A673 (cell line): ENCODE results near the gene ITPR2. TPM values are rescaled to one million over a fixed set of nuclear protein-coding genes. Genes with fewer than 3 reads are reported as not detected.
A peak's percentile ranks its signal among the peaks of the same experiment; 100 is the strongest.

Experiments
- BruUV-seq: library from RNA; stranded (reverse); fragments of 400-500 nt; replicated peaks from 2 replicates; lab custom pipeline; 2021; lab: Mats Ljungman, UMichigan
- CTCF ChIA-PET: fragments of 300-600 bp; sonication (Branson Sonifier 250); formaldehyde crosslinking; loops from one replicate; lab custom pipeline; 2022; ENCODE audit warnings: antibody characterized with exemption; lab: Charles Lee
- POLR2A ChIA-PET: fragments of 300-600 bp; sonication (Branson Sonifier 250); formaldehyde crosslinking; loops from one replicate; lab custom pipeline; 2022; ENCODE audit warnings: antibody characterized with exemption; ENCODE audit not compliant: low non-redundant PET; lab: Charles Lee
- DNase-seq: peaks from one replicate; pipeline ENCODE4 v3.0.0-alpha.2; 2015; ENCODE audit warnings: low spot score
- H3K27ac ChIP-seq: fragments of 200-600 bp; sonication (generic); 2 replicates; pipeline ENCODE4 v1.5.1; 2016; ENCODE audit warnings: mixed run types, low read depth, mild to moderate bottlenecking, mixed read lengths, antibody characterized with exemption, low read length; ENCODE audit not compliant: poor library complexity, severe bottlenecking
- H3K27me3 ChIP-seq: fragments of 200-600 bp; sonication (generic); replicated peaks from 2 replicates; pipeline ENCODE4 v1.6.1; 2017; ENCODE audit warnings: mixed run types, low read depth, mild to moderate bottlenecking, mixed read lengths, antibody characterized with exemption, low read length; ENCODE audit not compliant: insufficient read depth, poor library complexity
- H3K36me3 ChIP-seq: fragments of 200-600 bp; sonication (generic); 2 replicates; pipeline ENCODE4 v1.6.1; 2016; ENCODE audit warnings: mixed run types, mild to moderate bottlenecking, mixed read lengths, antibody characterized with exemption, low read length; ENCODE audit not compliant: insufficient read depth, poor library complexity, severe bottlenecking
- H3K4me1 ChIP-seq: fragments of 200-600 bp; sonication (generic); 2 replicates; pipeline ENCODE4 v1.6.1; 2017; ENCODE audit warnings: mixed run types, mild to moderate bottlenecking, mixed read lengths, antibody characterized with exemption, low read length; ENCODE audit not compliant: insufficient read depth, poor library complexity, severe bottlenecking
- H3K4me3 ChIP-seq: fragments of 200-600 bp; sonication (generic); 2 replicates; pipeline ENCODE4 v1.5.1; 2016; ENCODE audit warnings: low read depth, mixed run types, mild to moderate bottlenecking, mixed read lengths, low read length; ENCODE audit not compliant: poor library complexity, severe bottlenecking
- H3K9me3 ChIP-seq: fragments of 200-600 bp; sonication (generic); 2 replicates; pipeline ENCODE4 v1.6.1; 2016; ENCODE audit warnings: mixed run types, low read depth, mild to moderate bottlenecking, mixed read lengths, antibody characterized with exemption, low read length; ENCODE audit not compliant: poor library complexity, severe bottlenecking
- CTCF ChIP-seq: fragments of 300-800, 200-600 bp; sonication (generic); conservative IDR thresholded peaks from 2 replicates; pipeline ENCODE4 v1.5.1; 2017; ENCODE audit warnings: low read depth, mild to moderate bottlenecking, antibody characterized with exemption, low read length, moderate library complexity, mixed read lengths
- EZH2 ChIP-seq: fragments of 200-600 bp; sonication (generic); IDR thresholded peaks from 2 replicates; pipeline ENCODE4 v1.6.1; 2017; ENCODE audit warnings: borderline replicate concordance, low read depth, mild to moderate bottlenecking, mixed read lengths, antibody characterized with exemption, low read length; ENCODE audit not compliant: poor library complexity, severe bottlenecking
- intact Hi-C: fragments of 100-400 bp; cut with micrococcal nuclease; formaldehyde crosslinking; loops from one replicate; pipeline ENCODE4 v1.10.0; 2022; ENCODE audit not compliant: unreplicated experiment
- total RNA-seq: library from RNA; stranded (reverse); gene quantifications from 2 replicates; pipeline ENCODE4 v1.2.3, GENCODE V29; 2021

ITPR2 gene
- total RNA-seq, 1 experiment from 2014 or later = 22.6 TPM

- Histone ChIP-seq H3K4me3 (no peak overlapping the region), H3K27ac (no peak overlapping the region), H3K27me3 (no peaks in the 10 kb centered on the region), H3K4me1 (peaks cover 6% of the 10 kb centered on the region), H3K36me3 (no peaks in the 10 kb centered on the region), H3K9me3 (no peaks in the 10 kb centered on the region)
- intact Hi-C loops = loop anchor here (2.0 to 10.0 kb wide), 3 partner anchors 31 to 453 kb away; no protein-coding TSS in a partner anchor
- ChIA-PET CTCF (no interaction called here), POLR2A (no interaction called here)
- no TSS peak for BruUV-seq
- DNase-seq = no peak
- TF ChIP-seq CTCF = no peak
- no peak for TF ChIP-seq EZH2
Measured at GRCh38 chr12:26854031-26854390, 21.0 kb upstream of the ITPR2 start.

- intact Hi-C loops = loop anchor here (2.0 to 10.0 kb wide), 4 partner anchors 31 to 454 kb away; partner anchors contain the start of gene TM7SF3
- POLR2A ChIA-PET = no interaction called here
- Histone ChIP-seq H3K4me3 (no peak overlapping the region), H3K27ac (no peak overlapping the region), H3K27me3 (no peaks in the 10 kb centered on the region), H3K36me3 (no peaks in the 10 kb centered on the region), H3K4me1 (peaks cover 6% of the 10 kb centered on the region), H3K9me3 (no peaks in the 10 kb centered on the region)
- BruUV-seq = no TSS peak
- CTCF ChIA-PET = no interaction called here
- TF ChIP-seq CTCF (peak; percentile 95), EZH2 (no peak)
- peak; percentile 66 for DNase-seq
Measured at GRCh38 chr12:26853303-26854030, 20.5 kb upstream of the ITPR2 start.

GRCh38 chr12:26851031-26851809 is 18.2 kb upstream of the ITPR2 start:
- Histone ChIP-seq H3K27ac (no peak overlapping the region), H3K4me3 (no peak overlapping the region), H3K27me3 (no peaks in the 10 kb centered on the region), H3K4me1 (peaks cover 6% of the 10 kb centered on the region), H3K36me3 (no peaks in the 10 kb centered on the region), H3K9me3 (no peaks in the 10 kb centered on the region)
- no peak for DNase-seq
- CTCF ChIA-PET = no interaction called here
- BruUV-seq = no TSS peak
- no peak for TF ChIP-seq EZH2
- TF ChIP-seq CTCF = no peak
- POLR2A ChIA-PET = no interaction called here
- intact Hi-C loops = loop anchor here (5.0 to 10.0 kb wide), 2 partner anchors 294 to 456 kb away; no protein-coding TSS in a partner anchor
